AG04449 (cell line): ENCODE results near the gene UGT1A7.

Source experiments
- CTCF ChIA-PET: fragments of 350-600 bp; formaldehyde crosslinking; extraction: SDS; loops from one replicate; lab custom pipeline; 2021; ENCODE audit warnings: antibody characterized with exemption; lab: Yijun Ruan, JAX
- POLR2A ChIA-PET: fragments of 400-600, 350-600 bp; formaldehyde crosslinking; extraction: SDS; loops from one replicate; lab custom pipeline; 2020; ENCODE audit warnings: antibody characterized with exemption, inconsistent platforms; lab: Yijun Ruan, JAX
- DNase-seq: peaks from one replicate; pipeline ENCODE4 v3.0.0-alpha.2; 2010; ENCODE audit warnings: low read depth, low spot score
- H3K4me3 ChIP-seq: 2 replicates; pipeline ENCODE4 v1.5.1; 2011; ENCODE audit warnings: low read depth, mild to moderate bottlenecking, control low read depth, low read length
- TF ChIP-seq, protein P1 (sequence below): IDR thresholded peaks from one replicate; pipeline ENCODE4 v1.5.1; 2011; ENCODE audit warnings: mild to moderate bottlenecking, moderate library complexity, low read length, control low read depth, inconsistent platforms; ENCODE audit not compliant: insufficient read depth; ENCODE audit errors: missing control alignments

The UGT1A7 gene

DNA sequence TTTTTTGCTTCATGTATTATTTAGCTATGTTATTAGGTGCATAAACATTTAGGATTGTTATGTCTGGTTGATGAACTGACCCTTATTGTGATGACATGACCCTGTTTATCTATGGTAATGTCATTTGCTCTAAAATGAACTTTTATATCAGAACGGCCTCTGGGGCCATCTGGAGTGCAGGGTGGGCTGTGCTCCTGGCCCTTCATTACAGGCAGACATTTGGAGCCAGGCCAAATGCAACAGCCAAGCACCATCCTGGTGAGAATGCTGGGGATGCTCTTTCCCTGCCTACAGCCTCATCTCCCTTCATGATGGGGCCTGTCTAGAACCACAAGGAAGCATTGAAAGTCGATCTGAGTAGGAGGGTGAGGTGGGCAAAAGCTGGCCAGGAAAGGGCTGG, 134.6 kb downstream of the UGT1A7 start:
- ChIA-PET CTCF (no interaction called here), POLR2A (no interaction called here)
- TF ChIP-seq, protein P1, sequence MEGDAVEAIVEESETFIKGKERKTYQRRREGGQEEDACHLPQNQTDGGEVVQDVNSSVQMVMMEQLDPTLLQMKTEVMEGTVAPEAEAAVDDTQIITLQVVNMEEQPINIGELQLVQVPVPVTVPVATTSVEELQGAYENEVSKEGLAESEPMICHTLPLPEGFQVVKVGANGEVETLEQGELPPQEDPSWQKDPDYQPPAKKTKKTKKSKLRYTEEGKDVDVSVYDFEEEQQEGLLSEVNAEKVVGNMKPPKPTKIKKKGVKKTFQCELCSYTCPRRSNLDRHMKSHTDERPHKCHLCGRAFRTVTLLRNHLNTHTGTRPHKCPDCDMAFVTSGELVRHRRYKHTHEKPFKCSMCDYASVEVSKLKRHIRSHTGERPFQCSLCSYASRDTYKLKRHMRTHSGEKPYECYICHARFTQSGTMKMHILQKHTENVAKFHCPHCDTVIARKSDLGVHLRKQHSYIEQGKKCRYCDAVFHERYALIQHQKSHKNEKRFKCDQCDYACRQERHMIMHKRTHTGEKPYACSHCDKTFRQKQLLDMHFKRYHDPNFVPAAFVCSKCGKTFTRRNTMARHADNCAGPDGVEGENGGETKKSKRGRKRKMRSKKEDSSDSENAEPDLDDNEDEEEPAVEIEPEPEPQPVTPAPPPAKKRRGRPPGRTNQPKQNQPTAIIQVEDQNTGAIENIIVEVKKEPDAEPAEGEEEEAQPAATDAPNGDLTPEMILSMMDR: no peak
- DNase-seq: no peak
- no peak overlapping the region for H3K4me3 ChIP-seq

DNA sequence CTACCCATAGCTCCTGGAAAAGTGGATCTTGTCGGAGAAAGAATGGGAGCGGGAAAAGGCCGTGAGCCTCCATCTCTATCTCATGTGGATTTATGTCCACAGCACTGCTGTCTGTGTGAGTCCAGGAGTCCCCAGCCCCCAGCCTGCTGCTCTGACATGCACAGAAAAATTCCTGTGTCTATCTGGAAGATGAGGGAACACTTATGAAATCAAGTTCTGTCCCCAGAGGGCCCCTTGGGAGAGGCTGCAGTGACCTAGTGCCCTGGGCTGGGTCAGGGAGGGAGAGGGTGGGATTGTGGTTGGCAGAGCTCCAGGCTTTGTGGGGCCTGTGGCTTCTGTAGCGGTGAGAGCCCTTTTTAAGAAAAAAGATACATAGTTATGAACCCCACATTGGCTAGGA, 135.1 kb downstream of the UGT1A7 start:
- ChIA-PET POLR2A (no interaction called here), CTCF (no interaction called here)
- H3K4me3 ChIP-seq: no peak overlapping the region
- DNase-seq: no peak
- TF ChIP-seq, protein P1: no peak

DNA sequence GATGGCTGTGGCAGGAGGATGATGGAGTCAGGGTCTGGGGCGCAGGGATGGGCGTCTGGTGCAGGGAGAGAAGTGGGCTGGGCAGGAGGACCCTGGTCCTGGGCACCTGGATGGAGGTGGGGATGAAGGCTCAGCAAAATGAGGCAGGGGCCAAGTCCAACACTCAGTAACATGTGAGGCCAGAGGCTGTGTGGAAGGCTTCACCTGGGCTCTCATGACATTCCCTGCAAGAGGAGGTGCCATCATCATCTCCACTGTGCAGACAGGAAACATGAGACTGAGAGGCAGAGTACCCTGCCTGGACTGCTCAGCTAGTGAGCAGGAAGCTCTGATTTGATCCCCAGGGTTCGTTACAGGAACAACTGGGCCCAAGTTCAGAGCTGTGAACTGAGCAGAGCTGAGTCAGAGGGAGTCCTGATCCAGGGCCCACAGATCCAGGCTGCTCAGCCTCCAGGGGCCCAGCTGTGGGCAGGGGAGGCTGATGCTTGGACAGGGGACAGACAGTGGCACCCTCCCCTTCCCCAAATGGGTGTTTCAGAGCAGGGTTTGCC, 135.7 kb downstream of the UGT1A7 start:
- no peak overlapping the region for H3K4me3 ChIP-seq
- DNase-seq: no peak
- TF ChIP-seq, protein P1: no peak
- ChIA-PET CTCF (no interaction called here), POLR2A (no interaction called here)

DNA sequence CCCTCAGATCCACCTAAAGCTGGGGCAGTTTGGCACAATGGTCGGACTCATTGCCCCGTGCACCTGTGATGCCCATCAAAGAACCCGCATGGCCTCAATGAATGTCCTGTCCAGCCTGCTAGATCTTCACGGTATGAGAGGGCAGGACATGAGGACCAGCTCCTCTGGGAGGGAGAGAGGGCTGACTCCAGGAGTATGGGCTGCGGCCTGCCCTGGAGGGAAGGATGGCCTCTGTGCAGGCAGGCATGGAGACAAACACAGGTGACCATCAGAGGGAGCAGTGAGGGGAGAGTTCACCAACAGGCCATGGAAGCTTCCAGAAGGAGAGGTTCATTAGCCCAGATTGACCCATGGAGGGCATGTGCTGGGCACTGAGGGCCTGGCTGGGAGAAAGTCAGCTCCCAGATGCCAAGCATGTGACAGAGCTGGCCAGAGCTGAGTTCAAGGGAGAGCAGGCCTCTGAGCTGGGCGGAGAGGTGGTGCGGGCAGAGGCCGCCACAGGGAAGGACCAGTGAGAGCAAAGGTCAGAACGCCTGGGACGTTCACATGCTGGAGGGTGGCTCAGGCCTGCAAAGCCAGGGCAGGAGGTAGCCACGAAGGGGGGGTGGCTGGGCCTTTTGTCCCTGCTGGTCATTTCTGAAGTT, 136.4 kb downstream of the UGT1A7 start:
- H3K4me3 ChIP-seq: no peak overlapping the region
- TF ChIP-seq, protein P1: no peak
- no peak for DNase-seq
- ChIA-PET CTCF (no interaction called here), POLR2A (no interaction called here)

DNA sequence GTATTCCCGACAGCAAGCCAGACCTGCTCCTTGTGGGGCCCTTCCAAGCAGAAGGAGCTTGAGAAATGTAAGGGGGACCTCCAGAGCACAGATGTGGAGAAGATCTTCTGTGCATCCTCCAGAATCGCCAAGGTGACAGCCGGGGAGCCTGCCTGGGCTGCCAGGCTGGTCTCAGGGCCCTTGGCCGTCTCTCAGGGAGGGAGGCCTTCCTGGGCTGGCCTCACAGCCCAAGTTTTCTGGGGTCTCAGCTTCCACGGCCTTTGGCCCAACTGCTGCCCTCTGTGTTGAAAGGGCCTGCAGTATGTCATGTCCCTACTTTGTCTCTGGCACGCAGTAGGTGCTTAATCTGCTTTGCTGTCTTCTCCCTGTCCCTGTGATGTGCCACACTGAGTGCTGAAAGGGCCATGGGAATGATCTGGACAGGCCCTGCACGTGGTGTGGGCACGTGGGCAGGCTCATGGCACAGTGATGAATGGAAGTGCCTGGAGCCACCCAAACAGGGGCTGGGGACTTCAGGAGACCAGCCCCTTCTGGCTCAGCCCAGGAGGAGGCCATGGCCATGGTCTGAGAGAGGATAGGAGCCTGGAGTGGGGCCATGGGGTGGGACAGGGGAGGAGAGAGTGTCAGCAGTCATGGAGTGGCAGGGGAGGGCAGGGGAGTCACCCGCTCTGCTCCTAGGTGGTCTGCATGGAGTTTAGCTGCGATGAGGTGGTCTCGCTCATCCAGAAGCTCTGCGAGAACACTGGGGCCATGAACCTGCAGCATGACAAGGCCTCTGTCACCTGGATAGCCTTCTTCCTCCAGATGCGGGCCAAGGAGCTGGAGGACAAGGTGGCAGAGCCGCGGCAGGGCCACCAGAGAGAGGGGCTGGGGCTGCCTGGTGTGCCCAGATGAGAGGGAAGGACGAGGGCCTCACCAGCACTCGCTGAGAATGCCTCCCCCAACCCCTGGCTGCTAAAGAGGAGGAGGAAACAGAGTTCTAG, 137.2 kb downstream of the UGT1A7 start:
- TF ChIP-seq, protein P1: no peak
- no peak overlapping the region for H3K4me3 ChIP-seq
- no peak for DNase-seq
- ChIA-PET POLR2A (no interaction called here), CTCF (no interaction called here)
